ENCODE data around the gene VAV1. TPM values are rescaled to one million over a fixed set of nuclear protein-coding genes. Genes with fewer than 3 reads are reported as not detected.

The VAV1 gene, protein sequence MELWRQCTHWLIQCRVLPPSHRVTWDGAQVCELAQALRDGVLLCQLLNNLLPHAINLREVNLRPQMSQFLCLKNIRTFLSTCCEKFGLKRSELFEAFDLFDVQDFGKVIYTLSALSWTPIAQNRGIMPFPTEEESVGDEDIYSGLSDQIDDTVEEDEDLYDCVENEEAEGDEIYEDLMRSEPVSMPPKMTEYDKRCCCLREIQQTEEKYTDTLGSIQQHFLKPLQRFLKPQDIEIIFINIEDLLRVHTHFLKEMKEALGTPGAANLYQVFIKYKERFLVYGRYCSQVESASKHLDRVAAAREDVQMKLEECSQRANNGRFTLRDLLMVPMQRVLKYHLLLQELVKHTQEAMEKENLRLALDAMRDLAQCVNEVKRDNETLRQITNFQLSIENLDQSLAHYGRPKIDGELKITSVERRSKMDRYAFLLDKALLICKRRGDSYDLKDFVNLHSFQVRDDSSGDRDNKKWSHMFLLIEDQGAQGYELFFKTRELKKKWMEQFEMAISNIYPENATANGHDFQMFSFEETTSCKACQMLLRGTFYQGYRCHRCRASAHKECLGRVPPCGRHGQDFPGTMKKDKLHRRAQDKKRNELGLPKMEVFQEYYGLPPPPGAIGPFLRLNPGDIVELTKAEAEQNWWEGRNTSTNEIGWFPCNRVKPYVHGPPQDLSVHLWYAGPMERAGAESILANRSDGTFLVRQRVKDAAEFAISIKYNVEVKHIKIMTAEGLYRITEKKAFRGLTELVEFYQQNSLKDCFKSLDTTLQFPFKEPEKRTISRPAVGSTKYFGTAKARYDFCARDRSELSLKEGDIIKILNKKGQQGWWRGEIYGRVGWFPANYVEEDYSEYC
- 10 to 100 TPM; 73.4 to 90.8 TPM for total RNA-seq

GRCh38 chr19:6772028-6772865, at the start of gene VAV1:
VAV1 (plus strand) TSS chr19:6772708; CDS start chr19:6772808, 100 bp downstream.
- intact Hi-C loops (cut with DNase I, micrococcal nuclease) = loop anchor here (1.0 to 2.0 kb wide), 5 partner anchors 29 to 94 kb away; partner anchors contain the start of gene TRIP10 (in 1 of the 2)
- ChIA-PET CTCF (interaction anchor here (0.5 to 2.8 kb wide), 16 partner anchors 9 to 812 kb away, joined by 3 to 11 read pairs (median 4); partner anchors contain the start of gene GPR108), POLR2A (interaction anchor here (0.5 to 2.6 kb wide), 8 partner anchors 8 to 256 kb away, joined by 3 to 18 read pairs (median 3); no protein-coding TSS in a partner anchor)
- Mint-ChIP-seq H3K9me3 (ENCODE audit: low read depth) (peaks cover 4% of the 10 kb centered on the region), H3K36me3 (ENCODE audit: low read depth) (peaks cover 29% of the 10 kb centered on the region), H3K4me1 (peaks cover 50% of the 10 kb centered on the region), H3K27me3 (no peaks in the 10 kb centered on the region), H3K4me3 (peak within 1 kb of the TSS; percentile 97), H3K27ac (peak within 1 kb of the TSS; percentile 98)
- ATAC-seq = peak; percentile 43
- DNase-seq = peak; percentile 92

GRCh38 chr19:6723108-6723618, 49.3 kb upstream of the VAV1 start:
- H3K27ac Mint-ChIP-seq = no peak overlapping the region

DNA sequence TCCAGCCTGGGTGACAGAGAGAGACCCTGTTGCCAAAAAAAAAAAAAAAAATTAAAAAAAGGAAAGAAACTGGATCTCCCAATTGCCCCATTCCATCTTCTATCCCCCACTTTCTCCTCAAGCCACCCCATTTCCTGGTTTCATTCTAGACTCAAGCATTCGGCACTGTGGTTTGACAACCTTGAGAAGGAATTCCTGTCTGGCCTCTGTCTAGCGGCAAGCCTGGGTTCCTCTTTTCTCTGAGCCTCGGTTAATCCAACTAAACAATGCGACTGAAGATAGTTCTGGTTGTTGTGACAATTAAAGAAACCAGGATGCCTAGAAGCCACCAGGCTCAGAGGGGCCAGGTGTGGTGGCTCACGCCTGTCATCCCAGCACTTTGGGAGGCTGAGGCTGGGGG, 48.8 kb upstream of the VAV1 start:
- CTCF ChIA-PET = no interaction called here
- no peak overlapping the region for H3K27ac Mint-ChIP-seq

More at GRCh38 chr19:6723108-6723618, 49.3 kb upstream of the VAV1 start:
- ATAC-seq (no peak), DNase-seq (no peak)
- H3K4me1 Mint-ChIP-seq = peaks cover 9% of the 10 kb centered on the region
- intact Hi-C loops (cut with DNase I, micrococcal nuclease) = no loop called here
- H3K4me3 Mint-ChIP-seq = no peak overlapping the region
- H3K27me3 Mint-ChIP-seq = peaks cover 2% of the 10 kb centered on the region
- no peaks in the 10 kb centered on the region for H3K9me3 Mint-ChIP-seq (ENCODE audit: low read depth)
- ChIA-PET CTCF (no interaction called here), POLR2A (no interaction called here)
- no peaks in the 10 kb centered on the region for H3K36me3 Mint-ChIP-seq (ENCODE audit: low read depth)

GRCh38 chr19:6724631-6725492, 47.6 kb upstream of the VAV1 start:
- H3K27ac Mint-ChIP-seq = no peak overlapping the region
- CTCF ChIA-PET = interaction anchor here (0.7 to 0.9 kb wide), 4 partner anchors 104 to 170 kb away, joined by 3 read pairs; no protein-coding TSS in a partner anchor
- POLR2A ChIA-PET = no interaction called here

More for the DNA sequence above, 48.8 kb upstream of the VAV1 start:
- intact Hi-C loops (cut with DNase I, micrococcal nuclease) = no loop called here
- Mint-ChIP-seq H3K36me3 (ENCODE audit: low read depth) (no peaks in the 10 kb centered on the region), H3K4me1 (peaks cover 9% of the 10 kb centered on the region), H3K9me3 (ENCODE audit: low read depth) (no peaks in the 10 kb centered on the region), H3K27me3 (peaks cover 2% of the 10 kb centered on the region), H3K4me3 (no peak overlapping the region)
- POLR2A ChIA-PET = no interaction called here
- no peak for ATAC-seq
- no peak for DNase-seq

DNA sequence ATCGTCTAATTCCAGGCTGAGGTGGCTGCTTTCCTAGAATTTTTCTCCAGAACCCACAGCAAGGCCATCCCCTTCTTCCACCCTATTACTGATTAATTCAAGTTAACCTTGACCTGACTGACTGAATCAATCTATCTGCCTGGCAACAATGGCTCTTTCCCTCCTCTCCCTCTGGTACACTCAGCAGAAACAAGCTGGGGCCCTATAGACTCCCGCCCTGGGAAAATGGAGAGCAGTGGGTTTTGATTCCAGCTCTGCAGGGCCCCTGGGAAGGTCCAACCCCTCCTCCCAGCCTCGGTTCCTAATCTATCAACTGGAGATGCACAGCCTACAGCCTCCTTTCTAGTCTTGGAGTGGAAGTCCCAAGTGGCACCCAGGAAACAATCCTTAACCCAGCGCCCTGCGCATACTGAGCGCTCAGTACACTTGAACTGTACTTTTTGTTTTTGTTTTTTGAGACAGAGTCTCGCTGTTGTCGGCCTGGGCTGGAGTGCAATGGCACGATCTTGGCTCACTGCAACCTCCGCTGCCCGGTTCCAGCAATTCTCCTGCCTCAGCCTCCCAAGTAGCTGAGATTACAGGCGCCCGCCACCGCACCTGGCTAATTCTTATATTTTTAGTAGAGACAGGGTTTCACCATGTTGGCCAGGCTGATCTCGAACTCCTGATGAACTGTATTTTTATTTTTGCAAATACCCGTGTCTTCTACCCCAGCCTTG, 46.8 kb upstream of the VAV1 start:
- ATAC-seq (no peak), DNase-seq (no peak)
- POLR2A ChIA-PET = no interaction called here
- Mint-ChIP-seq H3K9me3 (ENCODE audit: low read depth) (no peaks in the 10 kb centered on the region), H3K36me3 (ENCODE audit: low read depth) (no peaks in the 10 kb centered on the region), H3K4me1 (peaks cover 7% of the 10 kb centered on the region), H3K4me3 (no peak overlapping the region), H3K27ac (no peak overlapping the region), H3K27me3 (no peaks in the 10 kb centered on the region)
- intact Hi-C loops (cut with DNase I, micrococcal nuclease) = no loop called here
- CTCF ChIA-PET = interaction anchor here (0.6 to 1.4 kb wide), 5 partner anchors 10 to 1479 kb away, joined by 3 read pairs; no protein-coding TSS in a partner anchor

More at GRCh38 chr19:6724631-6725492, 47.6 kb upstream of the VAV1 start:
- H3K27me3 Mint-ChIP-seq = no peaks in the 10 kb centered on the region
- intact Hi-C loops (cut with DNase I, micrococcal nuclease) = no loop called here
- no peak for ATAC-seq
- no peak for DNase-seq
- no peaks in the 10 kb centered on the region for H3K36me3 Mint-ChIP-seq (ENCODE audit: low read depth)
- peaks cover 9% of the 10 kb centered on the region for H3K4me1 Mint-ChIP-seq
- H3K9me3 Mint-ChIP-seq (ENCODE audit: low read depth) = no peaks in the 10 kb centered on the region
- H3K4me3 Mint-ChIP-seq = no peak overlapping the region

GRCh38 chr19:6728346-6728745, 44.2 kb upstream of the VAV1 start:
- no peak overlapping the region for H3K27ac Mint-ChIP-seq
- CTCF ChIA-PET = interaction anchor here (0.8 to 1.0 kb wide), 3 partner anchors 8 to 135 kb away, joined by 3 to 4 read pairs (median 3); no protein-coding TSS in a partner anchor
- H3K27me3 Mint-ChIP-seq = no peaks in the 10 kb centered on the region
- intact Hi-C loops (cut with DNase I, micrococcal nuclease) = no loop called here
- no peaks in the 10 kb centered on the region for H3K9me3 Mint-ChIP-seq (ENCODE audit: low read depth)
- POLR2A ChIA-PET = no interaction called here
- no peak for DNase-seq
- H3K4me1 Mint-ChIP-seq = peaks cover 3% of the 10 kb centered on the region
- H3K4me3 Mint-ChIP-seq = no peak overlapping the region
- peaks cover 8% of the 10 kb centered on the region for H3K36me3 Mint-ChIP-seq (ENCODE audit: low read depth)
- no peak for ATAC-seq

DNA sequence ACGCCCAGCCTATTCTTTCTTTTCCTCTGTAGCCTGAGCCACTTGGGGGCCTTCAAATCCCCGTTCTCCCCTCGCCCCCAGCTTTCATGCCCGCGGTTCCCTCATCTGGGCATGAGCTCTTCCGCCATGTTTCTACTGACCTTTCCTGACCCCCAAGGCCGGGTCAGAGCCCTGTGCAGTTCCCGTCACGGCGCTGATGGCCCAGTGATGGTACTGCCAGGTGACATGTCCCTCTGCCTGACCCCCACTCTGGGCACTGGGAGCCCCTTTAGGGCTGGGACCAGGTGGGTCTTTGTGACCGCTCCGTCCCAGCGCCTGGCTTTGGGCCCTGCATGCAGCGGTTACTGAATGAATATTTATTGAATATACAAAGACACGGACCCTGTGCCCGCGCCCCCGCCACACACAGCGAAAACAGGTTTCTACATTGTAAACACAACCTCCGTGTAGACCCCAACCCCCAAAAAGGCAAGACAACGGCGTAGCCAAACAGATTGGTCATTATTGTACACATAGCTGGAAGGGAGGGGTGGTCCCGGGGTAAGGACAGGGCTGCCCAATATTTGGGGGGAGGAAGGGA, 42.8 kb upstream of the VAV1 start:
- Mint-ChIP-seq H3K9me3 (ENCODE audit: low read depth) (no peaks in the 10 kb centered on the region), H3K27ac (no peak overlapping the region), H3K36me3 (ENCODE audit: low read depth) (peaks cover 14% of the 10 kb centered on the region), H3K27me3 (no peaks in the 10 kb centered on the region), H3K4me3 (no peak overlapping the region), H3K4me1 (no peaks in the 10 kb centered on the region)
- intact Hi-C loops (cut with DNase I, micrococcal nuclease) = no loop called here
- DNase-seq = no peak
- ChIA-PET CTCF (no interaction called here), POLR2A (interaction anchor here (0.6 kb wide), 1 partner anchor 34 kb away, joined by 3 read pairs; no protein-coding TSS in a partner anchor)
- ATAC-seq = no peak

DNA sequence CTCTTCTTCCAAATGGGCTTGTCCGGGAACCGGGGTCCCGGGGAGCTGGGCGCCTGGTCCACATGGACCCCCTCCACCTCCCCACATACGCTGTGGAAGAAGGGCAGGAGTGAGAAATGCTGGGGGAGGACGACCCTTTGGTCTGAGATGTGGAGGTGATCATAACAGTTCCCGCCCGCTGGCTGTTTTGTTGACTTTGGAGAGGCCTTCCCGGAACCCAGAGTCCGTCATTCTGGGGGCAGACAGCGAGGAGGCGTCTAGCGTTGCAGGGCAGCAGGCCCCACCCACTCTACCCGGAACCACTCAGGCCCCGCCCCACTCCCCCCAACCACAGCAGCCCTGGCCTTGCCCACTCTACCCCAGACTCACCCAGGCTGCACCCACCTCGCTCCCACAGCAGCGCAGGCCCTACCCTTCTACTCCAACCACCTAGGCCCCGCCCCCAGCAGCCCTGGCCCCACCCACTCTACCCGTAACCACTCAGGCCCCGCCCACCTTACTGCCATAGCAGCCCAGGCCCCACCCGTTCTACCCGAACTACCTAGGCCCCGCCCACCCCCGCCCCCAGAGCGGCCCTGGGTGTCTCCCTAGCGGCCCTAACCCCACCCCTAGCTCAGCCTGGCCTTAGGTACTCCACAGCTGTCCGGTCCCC, 42.2 kb upstream of the VAV1 start:
- H3K4me3 Mint-ChIP-seq = no peak overlapping the region
- intact Hi-C loops (cut with DNase I, micrococcal nuclease) = no loop called here
- peaks cover 2% of the 10 kb centered on the region for H3K4me1 Mint-ChIP-seq
- ChIA-PET POLR2A (no interaction called here), CTCF (no interaction called here)
- H3K9me3 Mint-ChIP-seq (ENCODE audit: low read depth) = no peaks in the 10 kb centered on the region
- ATAC-seq = peak; percentile 89
- H3K27me3 Mint-ChIP-seq = no peaks in the 10 kb centered on the region
- no peak overlapping the region for H3K27ac Mint-ChIP-seq
- DNase-seq = peak; percentile 82
- H3K36me3 Mint-ChIP-seq (ENCODE audit: low read depth) = peaks cover 14% of the 10 kb centered on the region

DNA sequence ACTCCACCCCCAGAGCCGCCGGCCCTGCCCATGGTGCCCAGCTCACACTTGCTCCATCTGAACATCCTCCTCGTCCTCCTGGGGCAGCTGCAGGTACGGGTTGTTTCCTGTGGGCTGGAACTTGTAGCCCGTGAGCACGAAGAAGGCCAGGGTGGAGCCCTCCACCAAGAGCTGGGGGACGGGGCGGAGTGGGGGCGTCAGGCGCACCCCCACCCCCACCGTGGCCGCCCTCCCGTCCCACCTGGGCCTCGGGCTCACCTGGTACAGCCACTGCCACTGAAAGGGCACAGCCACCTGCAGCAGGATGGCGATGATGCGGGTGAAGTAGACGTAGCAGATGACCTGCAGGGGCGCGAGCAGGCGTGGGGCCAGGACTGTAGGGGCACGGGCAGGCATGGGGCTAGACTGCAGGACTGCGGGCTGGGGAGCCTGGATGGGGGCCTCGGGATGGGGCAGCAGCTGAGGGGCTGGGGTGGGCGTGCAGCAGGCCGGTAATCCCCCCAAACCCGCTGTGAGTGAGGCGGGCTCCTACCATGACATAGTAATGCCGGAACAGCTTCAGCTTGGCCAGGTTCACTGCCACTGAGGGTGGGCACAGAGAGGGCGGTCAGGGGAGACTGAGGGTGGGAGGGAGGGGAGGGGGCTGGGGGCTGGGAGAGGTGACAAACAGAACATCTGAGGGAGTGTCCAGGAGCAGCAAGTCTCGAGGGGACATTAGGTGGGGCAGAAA, 41.4 kb upstream of the VAV1 start:
- Mint-ChIP-seq H3K27ac (no peak overlapping the region), H3K9me3 (ENCODE audit: low read depth) (no peaks in the 10 kb centered on the region), H3K36me3 (ENCODE audit: low read depth) (peaks cover 16% of the 10 kb centered on the region), H3K27me3 (no peaks in the 10 kb centered on the region), H3K4me1 (peaks cover 8% of the 10 kb centered on the region), H3K4me3 (no peak overlapping the region)
- no peak for ATAC-seq
- no peak for DNase-seq
- POLR2A ChIA-PET = no interaction called here
- intact Hi-C loops (cut with DNase I, micrococcal nuclease) = no loop called here
- CTCF ChIA-PET = no interaction called here

Measured in activated CD4-positive, alpha-beta T cell treated with anti-CD3 and anti-CD28 coated beads for 36 hours (primary cell).